ENCODE measurements around the gene PLB1.
"Not testable (repeated sequence)": the region's sequence is repeated elsewhere in the genome, so short reads cannot be mapped to it uniquely, and the experiment has no call there.

PLB1 gene

GRCh38 chr2:28472641-28473040 lies 23.2 kb upstream of the PLB1 start:
- H3K9ac ChIP-seq (ENCODE audit: low read length); H3K14ac ChIP-seq (ENCODE audit: low read length in 2 of 2); H3K23ac ChIP-seq (ENCODE audit: low read length in 2 of 2); DNase-seq; H3K9me3 ChIP-seq (ENCODE audit: control insufficient read depth, low read length); H2AK5ac ChIP-seq (ENCODE audit: low read length, severe bottlenecking); H4K8ac ChIP-seq (ENCODE audit: low read length); H2BK15ac ChIP-seq (ENCODE audit: low read depth, poor library complexity, severe bottlenecking); H3K4me3 ChIP-seq (ENCODE audit: insufficient read depth in 1 of 2, low read depth in 1 of 2, low read length in 2 of 2); H3K4ac ChIP-seq (ENCODE audit: low read depth in 1 of 2, low read length in 2 of 2); H4K91ac ChIP-seq (ENCODE audit: low read length); H3K79me1 ChIP-seq (replicated peaks; ENCODE audit: low read length, poor library complexity, severe bottlenecking); H2BK5ac ChIP-seq (ENCODE audit: low read depth, low read length, poor library complexity, severe bottlenecking); H3K27ac ChIP-seq (ENCODE audit: low read length, poor library complexity, severe bottlenecking); H2AFZ ChIP-seq (ENCODE audit: low read depth, low read length); H3K36me3 ChIP-seq (ENCODE audit: control insufficient read depth in 1 of 2, insufficient read depth in 2 of 2, low read depth in 1 of 2, low read length in 2 of 2); H2BK120ac ChIP-seq (ENCODE audit: low read depth, low read length); H3K4me1 ChIP-seq (ENCODE audit: control insufficient read depth, insufficient read depth, low read depth, low read length); H3K27me3 ChIP-seq (ENCODE audit: control insufficient read depth in 1 of 2, insufficient read depth in 1 of 2, low read length in 2 of 2); H3K4me2 ChIP-seq (ENCODE audit: low read length, poor library complexity, severe bottlenecking); H3K18ac ChIP-seq (ENCODE audit: low read depth in 1 of 2, low read length in 2 of 2); H2BK12ac ChIP-seq (ENCODE audit: low read length in 2 of 2): not testable (repeated sequence)
- whole genome bisulfite sequencing = 89% methylated on average over 13 of the region's 20 CpGs

- Histone ChIP-seq H3K36me3 (ENCODE audit: control insufficient read depth in 1 of 2, insufficient read depth in 2 of 2, low read depth in 1 of 2, low read length in 2 of 2) (no peaks in the 10 kb centered on the region), H3K14ac (ENCODE audit: low read length in 2 of 2) (no peak overlapping the region), H4K8ac (ENCODE audit: low read length) (no peak overlapping the region), H2AFZ (ENCODE audit: low read depth, low read length) (no peak overlapping the region), H3K18ac (ENCODE audit: low read depth in 1 of 2, low read length in 2 of 2) (no peak overlapping the region), H3K4me3 (ENCODE audit: insufficient read depth in 1 of 2, low read depth in 1 of 2, low read length in 2 of 2) (no peak overlapping the region), H2AK5ac (ENCODE audit: low read length, severe bottlenecking) (no peak overlapping the region), H2BK5ac (ENCODE audit: low read depth, low read length, poor library complexity, severe bottlenecking) (no peak overlapping the region), H3K9me3 (ENCODE audit: control insufficient read depth, low read length) (no peaks in the 10 kb centered on the region), H2BK12ac (ENCODE audit: low read length in 2 of 2) (no peak overlapping the region), H4K91ac (ENCODE audit: low read length) (no peak overlapping the region), H3K27ac (ENCODE audit: low read length, poor library complexity, severe bottlenecking) (no peak overlapping the region), H3K4me2 (ENCODE audit: low read length, poor library complexity, severe bottlenecking) (no peak overlapping the region), H3K9ac (ENCODE audit: low read length) (no peak overlapping the region), H3K4me1 (ENCODE audit: control insufficient read depth, insufficient read depth, low read depth, low read length) (no peaks in the 10 kb centered on the region), H3K79me1 (replicated peaks; ENCODE audit: low read length, poor library complexity, severe bottlenecking) (no peaks in the 10 kb centered on the region), H3K23ac (ENCODE audit: low read length in 2 of 2) (no peak overlapping the region), H3K4ac (ENCODE audit: low read depth in 1 of 2, low read length in 2 of 2) (no peak overlapping the region), H3K27me3 (ENCODE audit: control insufficient read depth in 1 of 2, insufficient read depth in 1 of 2, low read length in 2 of 2) (no peaks in the 10 kb centered on the region), H2BK120ac (ENCODE audit: low read depth, low read length) (no peak overlapping the region), H2BK15ac (ENCODE audit: low read depth, poor library complexity, severe bottlenecking) (no peak overlapping the region)
- no peak for DNase-seq
- WGBS = 88% methylated on average over 1 of the region's 3 CpGs
These were observed 20.7 kb upstream of the PLB1 start for GRCh38 chr2:28475088-28475595.

- H3K9me3 ChIP-seq (ENCODE audit: control insufficient read depth, low read length) = peaks cover under 1% of the 10 kb centered on the region
- no peak overlapping the region for H2AFZ ChIP-seq (ENCODE audit: low read depth, low read length)
- H3K4ac ChIP-seq (ENCODE audit: low read depth in 1 of 2, low read length in 2 of 2) = no peak overlapping the region
- H3K4me3 ChIP-seq (ENCODE audit: insufficient read depth in 1 of 2, low read depth in 1 of 2, low read length in 2 of 2) = no peak overlapping the region
- H3K27me3 ChIP-seq (ENCODE audit: control insufficient read depth in 1 of 2, insufficient read depth in 1 of 2, low read length in 2 of 2) = no peaks in the 10 kb centered on the region
- no peak overlapping the region for H2BK15ac ChIP-seq (ENCODE audit: low read depth, poor library complexity, severe bottlenecking)
- no peak overlapping the region for H3K9ac ChIP-seq (ENCODE audit: low read length)
- no peak overlapping the region for H4K91ac ChIP-seq (ENCODE audit: low read length)
- no peak overlapping the region for H2BK5ac ChIP-seq (ENCODE audit: low read depth, low read length, poor library complexity, severe bottlenecking)
- H2BK120ac ChIP-seq (ENCODE audit: low read depth, low read length) = no peak overlapping the region
- no peak overlapping the region for H4K8ac ChIP-seq (ENCODE audit: low read length)
- no peak for DNase-seq
- H3K14ac ChIP-seq (ENCODE audit: low read length in 2 of 2) = no peak overlapping the region
- no peak overlapping the region for H2AK5ac ChIP-seq (ENCODE audit: low read length, severe bottlenecking)
- no peak overlapping the region for H2BK12ac ChIP-seq (ENCODE audit: low read length in 2 of 2)
- H3K18ac ChIP-seq (ENCODE audit: low read depth in 1 of 2, low read length in 2 of 2) = no peak overlapping the region
- WGBS = 89% methylated on average over 2 of the region's 2 CpGs
- no peak overlapping the region for H3K4me2 ChIP-seq (ENCODE audit: low read length, poor library complexity, severe bottlenecking)
- H3K4me1 ChIP-seq (ENCODE audit: control insufficient read depth, insufficient read depth, low read depth, low read length) = no peaks in the 10 kb centered on the region
- H3K36me3 ChIP-seq (ENCODE audit: control insufficient read depth in 1 of 2, insufficient read depth in 2 of 2, low read depth in 1 of 2, low read length in 2 of 2) = no peaks in the 10 kb centered on the region
- H3K23ac ChIP-seq (ENCODE audit: low read length in 2 of 2) = no peak overlapping the region
- H3K27ac ChIP-seq (ENCODE audit: low read length, poor library complexity, severe bottlenecking) = no peak overlapping the region
- no peaks in the 10 kb centered on the region for H3K79me1 ChIP-seq (replicated peaks; ENCODE audit: low read length, poor library complexity, severe bottlenecking)
These were observed 18.8 kb upstream of the PLB1 start for GRCh38 chr2:28477087-28477486.

- Histone ChIP-seq H2BK12ac (ENCODE audit: low read length in 2 of 2) (no peak overlapping the region), H2AK5ac (ENCODE audit: low read length, severe bottlenecking) (no peak overlapping the region), H3K4me3 (ENCODE audit: insufficient read depth in 1 of 2, low read depth in 1 of 2, low read length in 2 of 2) (no peak overlapping the region), H2BK120ac (ENCODE audit: low read depth, low read length) (no peak overlapping the region), H3K14ac (ENCODE audit: low read length in 2 of 2) (no peak overlapping the region), H3K27me3 (ENCODE audit: control insufficient read depth in 1 of 2, insufficient read depth in 1 of 2, low read length in 2 of 2) (no peaks in the 10 kb centered on the region), H3K4me1 (ENCODE audit: control insufficient read depth, insufficient read depth, low read depth, low read length) (no peaks in the 10 kb centered on the region), H2BK15ac (ENCODE audit: low read depth, poor library complexity, severe bottlenecking) (peak overlapping the region; percentile 13), H3K27ac (ENCODE audit: low read length, poor library complexity, severe bottlenecking) (no peak overlapping the region), H3K9me3 (ENCODE audit: control insufficient read depth, low read length) (peaks cover 6% of the 10 kb centered on the region), H3K4me2 (ENCODE audit: low read length, poor library complexity, severe bottlenecking) (no peak overlapping the region), H2BK5ac (ENCODE audit: low read depth, low read length, poor library complexity, severe bottlenecking) (no peak overlapping the region), H3K23ac (ENCODE audit: low read length in 2 of 2) (no peak overlapping the region), H2AFZ (ENCODE audit: low read depth, low read length) (no peak overlapping the region), H3K79me1 (replicated peaks; ENCODE audit: low read length, poor library complexity, severe bottlenecking) (no peaks in the 10 kb centered on the region), H3K18ac (ENCODE audit: low read depth in 1 of 2, low read length in 2 of 2) (no peak overlapping the region), H3K9ac (ENCODE audit: low read length) (no peak overlapping the region), H3K36me3 (ENCODE audit: control insufficient read depth in 1 of 2, insufficient read depth in 2 of 2, low read depth in 1 of 2, low read length in 2 of 2) (no peaks in the 10 kb centered on the region), H4K8ac (ENCODE audit: low read length) (no peak overlapping the region), H3K4ac (ENCODE audit: low read depth in 1 of 2, low read length in 2 of 2) (no peak overlapping the region), H4K91ac (ENCODE audit: low read length) (no peak overlapping the region)
- DNase-seq = no peak
- WGBS = 61% methylated on average over 3 of the region's 3 CpGs
These were observed 18.2 kb upstream of the PLB1 start for GRCh38 chr2:28477645-28478044.
